HG03442 (cell line): Measurements from ENCODE around the gene MTA3.

Source experiments
- ATAC-seq: cut with Tn5 transposase; IDR thresholded peaks from one replicate; pipeline ENCODE4 v1.9.1; 2021; ENCODE audit warnings: mild to moderate bottlenecking, moderate library complexity; ENCODE audit not compliant: unreplicated experiment

Gene MTA3

DNA sequence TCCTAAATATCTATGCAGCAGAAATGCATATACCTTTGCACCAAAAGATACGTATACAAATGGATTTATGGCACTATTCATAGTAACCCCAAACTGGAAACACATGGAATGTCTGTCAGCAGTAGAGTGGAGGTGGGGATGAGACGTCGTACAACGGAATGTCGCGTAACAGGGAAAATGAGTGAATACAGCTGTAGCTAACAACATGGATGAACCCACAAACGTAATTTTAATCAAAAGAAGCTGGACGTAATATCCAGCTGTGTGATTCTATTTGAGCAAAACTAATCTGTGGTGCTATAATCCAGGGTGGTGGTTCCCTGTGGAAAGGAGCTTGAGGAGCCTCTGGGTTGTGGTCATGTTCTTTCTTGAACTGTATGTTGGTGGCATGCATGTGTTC lies 89.9 kb downstream of the MTA3 start:
- no peak for ATAC-seq

DNA sequence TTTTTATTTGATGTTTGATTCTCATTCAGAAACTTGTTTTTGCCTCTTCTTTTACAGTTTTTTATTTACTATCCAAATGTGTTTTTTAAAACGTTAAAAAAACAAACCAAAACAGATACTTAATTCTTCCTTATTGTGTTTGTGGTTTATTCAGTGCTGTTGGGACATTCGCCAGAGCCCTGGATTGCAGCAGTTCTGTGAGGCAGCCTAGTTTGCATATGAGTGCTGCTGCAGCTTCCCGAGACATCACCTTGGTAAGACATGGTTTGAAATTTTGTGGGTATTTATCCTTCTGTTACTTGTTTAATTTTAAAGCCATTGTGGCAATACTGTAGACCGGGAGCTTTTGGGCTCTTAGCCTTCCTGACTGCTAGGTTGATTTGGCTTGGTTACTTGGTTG lies 91.2 kb downstream of the MTA3 start:
- no peak for ATAC-seq

DNA sequence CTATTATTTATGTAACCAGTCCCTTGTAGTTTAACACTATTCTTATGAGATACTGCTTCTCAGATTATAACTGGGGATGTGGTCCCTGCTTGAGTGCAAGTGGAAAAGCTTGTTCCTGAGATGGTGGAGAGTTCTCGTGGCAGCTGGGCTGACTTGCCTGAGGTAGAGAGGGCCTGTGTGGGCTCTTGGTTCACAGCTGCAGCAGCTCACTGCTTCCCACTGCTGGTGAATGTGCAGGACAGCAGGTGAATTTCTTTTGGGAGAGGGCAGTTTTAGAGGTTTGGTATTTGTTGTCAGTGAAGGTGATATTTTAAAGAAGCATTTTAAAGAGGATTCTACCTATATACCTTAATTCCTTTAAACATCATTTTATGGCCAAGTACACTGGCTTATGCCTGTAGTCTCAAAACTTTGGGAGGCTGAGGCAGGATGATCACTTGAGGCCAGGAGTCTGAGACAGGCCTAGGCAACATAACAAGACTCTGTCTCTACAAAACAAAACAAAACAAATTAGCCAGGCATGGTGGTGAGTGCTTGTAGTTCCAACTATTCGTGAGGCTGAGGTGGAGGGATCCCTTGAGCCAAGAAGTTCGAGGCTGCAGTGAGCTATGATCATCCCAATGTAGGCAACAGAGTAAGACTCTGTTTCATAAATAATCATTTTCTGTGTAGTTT lies 94.8 kb downstream of the MTA3 start:
- peak; percentile 75 for ATAC-seq

GRCh38 chr2:42663828-42664227 lies 95.4 kb downstream of the MTA3 start:
- no peak for ATAC-seq

DNA sequence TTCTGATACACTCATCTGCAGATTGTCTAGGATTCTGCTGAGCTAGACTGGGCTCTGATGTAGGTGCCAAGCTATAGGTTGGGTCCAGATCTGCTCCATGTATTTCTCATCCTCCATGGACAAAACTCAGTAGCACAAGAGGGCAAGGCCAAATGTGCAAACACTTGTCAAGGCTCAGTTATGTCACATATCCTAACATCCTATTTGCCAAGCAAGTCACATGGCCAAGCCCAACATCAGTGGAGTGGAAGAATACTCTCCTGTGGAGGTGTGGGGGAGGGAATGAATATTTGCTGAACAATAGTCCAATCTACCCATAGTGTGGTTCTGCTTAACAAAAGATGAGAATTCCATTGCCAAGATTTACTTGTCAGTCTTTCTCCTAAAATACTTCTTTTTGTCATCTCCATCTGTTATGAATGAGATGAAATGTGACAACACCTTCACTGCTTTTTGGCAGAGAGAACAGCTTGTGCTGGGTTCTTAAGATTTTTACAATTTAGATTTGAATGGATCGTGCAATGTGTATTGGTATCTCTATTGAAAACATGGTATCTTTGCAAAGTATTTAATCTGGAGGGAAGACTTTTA lies 105.7 kb downstream of the MTA3 start:
- no peak for ATAC-seq

- ATAC-seq: no peak
Measured at GRCh38 chr2:42675815-42676214, 107.4 kb downstream of the MTA3 start.

GRCh38 chr2:42685303-42685702 lies 116.9 kb downstream of the MTA3 start:
- ATAC-seq: no peak

DNA sequence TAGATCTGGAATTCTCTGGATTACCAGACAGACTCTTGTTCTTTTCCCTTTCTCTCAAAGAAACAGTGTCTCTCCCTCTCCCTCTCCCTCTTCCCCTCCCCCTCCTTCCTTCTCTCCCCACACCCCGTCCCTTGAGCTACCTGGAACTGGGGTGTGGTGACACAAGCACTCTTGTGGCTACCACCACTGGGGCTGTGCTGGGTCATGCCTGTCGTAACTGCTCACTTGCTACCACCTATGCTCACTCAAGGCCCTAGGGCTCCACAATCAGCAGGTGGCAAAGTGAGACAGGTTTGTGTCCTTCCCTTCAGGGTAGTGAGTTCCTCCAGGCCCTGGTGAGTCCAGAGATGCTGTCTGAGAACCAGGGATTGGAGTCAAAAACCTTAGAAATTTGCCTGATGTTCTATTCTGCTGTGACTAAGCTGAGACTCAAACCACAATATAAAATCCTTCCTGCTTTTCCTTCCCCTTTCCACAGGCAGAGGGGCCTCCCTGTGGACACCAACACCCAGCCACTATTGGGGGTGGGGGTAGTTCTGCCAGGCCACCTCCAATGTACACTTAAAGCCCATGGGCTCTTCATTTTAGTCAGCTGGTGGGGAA lies 124.7 kb downstream of the MTA3 start:
- ATAC-seq: no peak

DNA sequence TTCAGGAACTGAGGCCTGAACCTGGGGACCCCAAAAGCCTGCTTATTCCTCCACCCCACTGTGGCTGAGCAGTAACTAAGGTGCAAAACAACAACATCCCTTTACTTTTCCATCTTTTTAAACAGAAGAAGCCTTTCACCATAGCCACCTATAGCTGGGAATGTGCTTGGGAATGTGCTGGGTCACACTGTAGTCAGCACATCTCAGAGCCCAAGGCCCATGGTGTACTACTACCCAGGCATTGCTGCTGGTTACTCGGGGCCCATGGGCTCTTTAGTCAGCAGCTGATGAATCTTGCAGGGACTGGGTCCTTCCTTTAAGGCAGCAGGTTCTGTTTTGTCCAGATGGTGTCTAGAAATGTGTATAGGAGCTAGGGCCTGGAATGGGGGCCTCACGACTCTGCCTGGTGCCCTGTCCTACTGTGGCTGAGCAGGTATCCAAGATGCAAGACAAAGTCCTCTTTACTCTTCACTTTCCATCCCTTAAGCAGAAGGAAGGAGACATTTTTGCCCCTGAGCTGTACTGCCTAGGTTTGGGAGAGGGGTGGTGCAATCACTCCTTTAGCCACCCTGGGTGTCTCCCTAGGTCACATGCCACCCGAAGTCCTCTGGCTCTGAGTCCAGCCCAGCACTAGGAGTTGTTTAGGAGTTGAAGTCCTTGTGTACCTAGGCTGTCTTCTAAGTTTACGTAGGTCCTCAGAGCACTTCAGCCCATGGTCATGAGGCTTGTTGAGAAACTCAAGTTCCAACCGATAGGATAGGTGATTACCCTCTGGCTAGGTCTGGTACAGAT lies 125.5 kb downstream of the MTA3 start:
- no peak for ATAC-seq

DNA sequence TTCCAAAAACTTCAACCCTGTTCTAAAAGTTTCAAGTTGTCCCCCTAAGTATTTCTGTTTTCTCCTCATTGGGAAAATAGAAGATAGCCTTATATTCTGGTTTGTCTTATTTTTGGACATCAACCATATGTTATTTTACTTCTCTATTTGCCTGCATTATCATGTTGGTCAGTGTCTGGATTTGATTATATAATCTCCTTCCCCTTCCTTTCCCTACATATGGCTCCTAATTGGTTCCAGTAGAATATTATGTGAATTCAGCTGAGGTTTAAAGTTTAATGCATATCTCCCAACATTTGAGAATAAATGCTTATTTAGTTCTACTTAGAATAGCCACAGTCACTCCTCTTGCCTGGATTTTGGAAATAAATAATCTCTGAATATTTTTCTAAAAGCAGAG lies 128.6 kb downstream of the MTA3 start:
- no peak for ATAC-seq

DNA sequence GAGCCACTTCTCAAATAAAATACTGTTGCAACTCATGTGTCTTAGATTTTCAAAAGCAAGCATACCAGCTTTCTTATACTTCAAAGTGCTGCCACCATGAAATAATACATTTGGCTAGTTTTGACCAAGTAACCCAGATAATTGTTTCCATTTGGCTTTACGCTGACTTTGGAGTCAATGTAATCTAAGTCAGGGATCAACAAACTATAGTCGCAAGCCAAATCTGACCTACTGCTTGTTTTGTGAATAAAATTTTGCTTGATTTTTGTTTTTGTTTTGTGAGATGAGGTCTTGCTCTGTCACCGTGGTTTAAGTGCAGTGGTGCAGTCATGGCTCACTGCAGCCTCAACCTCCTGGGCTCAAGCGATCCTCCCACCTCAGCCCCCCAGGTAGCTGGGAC lies 130.5 kb downstream of the MTA3 start:
- ATAC-seq: no peak

GRCh38 chr2:42706836-42707235 lies 138.4 kb downstream of the MTA3 start:
- ATAC-seq: no peak

GRCh38 chr2:42708179-42708578 lies 139.7 kb downstream of the MTA3 start:
- ATAC-seq: no peak

DNA sequence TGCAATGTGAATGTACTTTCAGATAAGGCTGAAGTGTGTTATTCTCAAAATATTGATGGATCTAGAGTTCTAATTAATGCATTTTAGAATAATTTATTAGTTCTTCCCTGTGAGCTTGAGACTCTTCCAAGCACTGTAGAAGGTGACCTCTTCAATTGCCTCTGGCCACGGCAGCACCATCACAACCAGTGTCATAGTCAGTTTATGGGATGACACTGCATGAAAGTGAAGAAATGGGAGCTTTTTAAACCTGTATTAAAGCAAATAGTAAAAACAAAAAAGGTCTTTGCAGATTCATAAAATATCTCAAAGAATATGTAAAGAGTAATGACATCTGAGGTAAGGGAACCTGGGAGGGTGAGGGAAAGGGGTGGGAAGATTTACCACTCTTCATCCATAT lies 143.5 kb downstream of the MTA3 start:
- no peak for ATAC-seq

GRCh38 chr2:42712934-42713333 lies 144.5 kb downstream of the MTA3 start:
- ATAC-seq: no peak

DNA sequence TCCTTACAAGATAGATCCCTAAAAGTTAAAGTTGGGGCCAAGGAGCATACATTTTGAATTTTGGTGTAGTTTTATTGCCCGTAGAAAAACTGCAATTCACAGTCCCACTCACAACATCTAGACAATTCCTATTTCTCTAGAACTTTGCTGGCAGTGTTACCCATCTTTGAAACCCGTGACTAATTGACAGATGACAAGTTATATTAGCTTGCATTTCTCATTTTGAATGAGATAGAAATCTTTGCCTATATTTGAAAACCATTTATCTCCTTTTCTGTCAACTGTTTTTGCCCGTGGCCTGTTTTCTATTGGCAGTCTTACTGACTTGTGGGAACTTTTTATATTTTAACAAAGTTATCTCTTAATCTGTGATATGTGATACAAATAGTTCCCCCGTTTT lies 145.5 kb downstream of the MTA3 start:
- ATAC-seq: no peak

GRCh38 chr2:42714686-42715085 lies 146.3 kb downstream of the MTA3 start:
- no peak for ATAC-seq

DNA sequence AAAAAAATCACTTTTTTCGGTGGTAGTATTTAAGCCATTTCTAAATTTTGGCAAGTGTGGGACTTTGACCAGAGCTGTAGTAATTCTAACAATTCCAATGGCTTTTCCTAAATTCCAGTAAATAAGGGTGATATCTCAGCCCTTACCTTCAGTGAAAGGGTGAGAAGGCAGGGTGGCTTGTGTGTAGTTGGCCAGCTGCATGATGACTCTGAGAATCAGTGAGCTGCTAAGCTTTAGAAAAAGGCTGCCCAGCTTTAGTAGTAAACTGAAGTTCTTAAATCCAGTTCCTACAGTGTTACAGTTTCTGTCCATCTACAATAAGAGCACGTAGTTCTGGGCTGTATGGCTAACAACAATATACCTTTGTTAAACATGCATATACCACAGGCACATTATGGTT lies 153.5 kb downstream of the MTA3 start:
- no peak for ATAC-seq

GRCh38 chr2:42722320-42723190 lies 154.1 kb downstream of the MTA3 start:
- ATAC-seq: peak; percentile 97

DNA sequence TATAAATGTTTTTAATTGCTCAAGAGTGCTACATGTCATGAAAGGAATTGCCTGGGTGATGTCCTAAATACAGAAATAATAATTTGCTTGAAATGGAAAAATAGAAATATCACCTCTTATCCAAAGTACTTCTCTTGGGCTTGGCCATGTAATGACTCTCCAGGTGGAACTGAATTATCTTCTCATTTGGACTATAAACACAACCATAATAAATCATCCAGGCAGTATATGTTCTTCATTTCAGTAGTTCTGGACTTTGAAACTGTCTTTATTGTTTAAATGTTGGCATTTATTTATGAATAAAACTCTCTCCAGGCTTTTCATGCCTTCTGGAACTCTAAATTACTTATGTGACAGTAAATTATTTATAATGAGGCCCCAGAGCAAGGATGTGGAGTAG lies 155.0 kb downstream of the MTA3 start:
- ATAC-seq: no peak

GRCh38 chr2:42724886-42725285 lies 156.5 kb downstream of the MTA3 start:
- ATAC-seq: no peak
